Astrocyte (in vitro differentiated cells and primary cell): ENCODE measurements around the gene MTF1. TPM values are rescaled to one million over a fixed set of nuclear protein-coding genes. Genes with fewer than 3 reads are reported as not detected.
A peak's percentile ranks its signal among the peaks of the same experiment; 100 is the strongest.

Experiments used
- DNase-seq: peaks from one replicate; pipeline ENCODE4 v3.0.0-alpha.2; 2010; ENCODE audit warnings: low read depth
- FAIRE-seq: peaks from 2 replicates; lab custom pipeline; 2011; peaks lifted over from hg19 to GRCh38; lab: Jason Lieb, UNC
- H2AFZ ChIP-seq: 2 replicates; pipeline ENCODE4 v1.6.0; 2012; ENCODE audit warnings: low read depth, low read length, inconsistent platforms
- H3K27ac ChIP-seq: 2 replicates; pipeline ENCODE4 v1.5.1; 2011; ENCODE audit warnings: low read depth, low read length, inconsistent platforms
- H3K27me3 ChIP-seq: 2 replicates; pipeline ENCODE4 v1.6.0; 2011; ENCODE audit warnings: low read length, inconsistent platforms; ENCODE audit not compliant: insufficient read depth
- H3K36me3 ChIP-seq: 2 replicates; pipeline ENCODE4 v1.5.1; 2011; ENCODE audit warnings: low read length, inconsistent platforms; ENCODE audit not compliant: insufficient read depth
- H3K4me1 ChIP-seq: 2 replicates; pipeline ENCODE4 v1.5.1; 2011; ENCODE audit warnings: low read length, inconsistent platforms; ENCODE audit not compliant: insufficient read depth
- H3K4me2 ChIP-seq: 2 replicates; pipeline ENCODE4 v1.6.0; 2012; ENCODE audit warnings: low read length, inconsistent platforms
- H3K4me3 ChIP-seq: 2 replicates; pipeline ENCODE4 v1.5.1; 2011; ENCODE audit warnings: low read depth, mild to moderate bottlenecking, low read length, inconsistent platforms; ENCODE audit not compliant: insufficient read depth
- H3K79me2 ChIP-seq: 2 replicates; pipeline ENCODE4 v1.6.0; 2012; ENCODE audit warnings: mild to moderate bottlenecking, low read length, inconsistent platforms; ENCODE audit not compliant: insufficient read depth
- H3K9ac ChIP-seq: 2 replicates; pipeline ENCODE4 v1.6.0; 2012; ENCODE audit warnings: mild to moderate bottlenecking, low read length, inconsistent platforms
- H3K9me3 ChIP-seq: 2 replicates; pipeline ENCODE4 v1.5.1; 2012; ENCODE audit warnings: low read depth, mild to moderate bottlenecking, low read length, inconsistent platforms; ENCODE audit not compliant: insufficient read depth
- H4K20me1 ChIP-seq: 2 replicates; pipeline ENCODE4 v1.6.0; 2012; ENCODE audit warnings: low read length, inconsistent platforms; ENCODE audit not compliant: insufficient read depth
- H3K27ac Mint-ChIP-seq: one replicate; pipeline ENCODE4 v1.8.0; 2021; ENCODE audit warnings: mild to moderate bottlenecking, mixed read lengths; ENCODE audit not compliant: unreplicated experiment
- H3K27me3 Mint-ChIP-seq: one replicate; pipeline ENCODE4 v1.8.0; 2021; ENCODE audit warnings: low read depth, mixed read lengths; ENCODE audit not compliant: unreplicated experiment
- H3K36me3 Mint-ChIP-seq: one replicate; pipeline ENCODE4 v1.8.0; 2021; ENCODE audit warnings: low read depth, mixed read lengths; ENCODE audit not compliant: unreplicated experiment
- H3K4me1 Mint-ChIP-seq: one replicate; pipeline ENCODE4 v1.8.0; 2021; ENCODE audit warnings: low read depth, mixed read lengths; ENCODE audit not compliant: unreplicated experiment
- H3K4me3 Mint-ChIP-seq: one replicate; pipeline ENCODE4 v1.8.0; 2021; ENCODE audit warnings: mild to moderate bottlenecking, moderate library complexity, mixed read lengths; ENCODE audit not compliant: unreplicated experiment
- H3K9me3 Mint-ChIP-seq: one replicate; pipeline ENCODE4 v1.8.0; 2021; ENCODE audit warnings: mild to moderate bottlenecking, mixed read lengths; ENCODE audit not compliant: unreplicated experiment
- CTCF ChIP-seq: IDR thresholded peaks from 2 replicates; pipeline ENCODE4 v1.5.1; 2011; ENCODE audit warnings: low read depth, mild to moderate bottlenecking, inconsistent platforms, low read length, moderate library complexity; ENCODE audit not compliant: insufficient read depth
- EZH2 ChIP-seq: IDR thresholded peaks from 2 replicates; pipeline ENCODE4 v1.6.1; 2012; ENCODE audit warnings: mild to moderate bottlenecking, low read length, inconsistent platforms; ENCODE audit not compliant: insufficient read depth
- total RNA-seq: library from RNA; stranded (reverse); gene quantifications from 2 replicates; pipeline ENCODE4 v1.2.1, GENCODE V29; 2021

Gene MTF1
- total RNA-seq, 1 donor from 2014 or later = 16.7 TPM

- peaks cover 20% of the 10 kb centered on the region for H3K36me3 Mint-ChIP-seq
These were observed 27.6 kb downstream of the MTF1 start for GRCh38 chr1:37831809-37832208.

GRCh38 chr1:37831109-37831508, 28.3 kb downstream of the MTF1 start:
- Histone ChIP-seq H3K4me3 (no peak overlapping the region), H4K20me1 (no peaks in the 10 kb centered on the region), H3K27me3 (no peaks in the 10 kb centered on the region), H3K4me1 (no peaks in the 10 kb centered on the region), H3K4me2 (no peak overlapping the region), H2AFZ (no peak overlapping the region), H3K27ac (no peak overlapping the region), H3K36me3 (peaks cover 36% of the 10 kb centered on the region), H3K79me2 (no peaks in the 10 kb centered on the region), H3K9me3 (no peaks in the 10 kb centered on the region), H3K9ac (no peak overlapping the region)
- peaks cover 6% of the 10 kb centered on the region for H3K4me1 Mint-ChIP-seq
- peak overlapping the region; percentile 47 for H3K4me3 Mint-ChIP-seq
- no peak for TF ChIP-seq EZH2
- no peak for TF ChIP-seq CTCF
- H3K27ac Mint-ChIP-seq = no peak overlapping the region
- H3K9me3 Mint-ChIP-seq = no peaks in the 10 kb centered on the region
- FAIRE-seq = no peak
- H3K36me3 Mint-ChIP-seq = peaks cover 23% of the 10 kb centered on the region
- H3K27me3 Mint-ChIP-seq = no peaks in the 10 kb centered on the region
- DNase-seq = no peak

More at GRCh38 chr1:37831809-37832208, 27.6 kb downstream of the MTF1 start:
- H3K36me3 ChIP-seq = peaks cover 39% of the 10 kb centered on the region
- H3K4me3 Mint-ChIP-seq = no peak overlapping the region
- no peaks in the 10 kb centered on the region for H3K4me1 ChIP-seq
- no peak overlapping the region for H3K27ac Mint-ChIP-seq
- no peaks in the 10 kb centered on the region for H3K9me3 Mint-ChIP-seq
- peaks cover 1% of the 10 kb centered on the region for H4K20me1 ChIP-seq
- H3K4me1 Mint-ChIP-seq = peaks cover 6% of the 10 kb centered on the region
- H3K27me3 ChIP-seq = no peaks in the 10 kb centered on the region
- H3K4me2 ChIP-seq = no peak overlapping the region
- no peak for FAIRE-seq
- no peak overlapping the region for H3K4me3 ChIP-seq
- H3K9ac ChIP-seq = no peak overlapping the region
- H3K9me3 ChIP-seq = no peaks in the 10 kb centered on the region
- no peak overlapping the region for H2AFZ ChIP-seq
- H3K79me2 ChIP-seq = no peaks in the 10 kb centered on the region
- no peak for TF ChIP-seq EZH2
- no peak overlapping the region for H3K27ac ChIP-seq
- no peak for DNase-seq
- no peaks in the 10 kb centered on the region for H3K27me3 Mint-ChIP-seq

- Mint-ChIP-seq H3K9me3 (no peaks in the 10 kb centered on the region), H3K4me3 (no peak overlapping the region), H3K27me3 (no peaks in the 10 kb centered on the region), H3K36me3 (peaks cover 19% of the 10 kb centered on the region), H3K27ac (no peak overlapping the region), H3K4me1 (peaks cover 7% of the 10 kb centered on the region)
- Histone ChIP-seq H3K79me2 (no peaks in the 10 kb centered on the region), H2AFZ (no peak overlapping the region), H4K20me1 (peaks cover 4% of the 10 kb centered on the region), H3K9ac (no peak overlapping the region), H3K4me2 (no peak overlapping the region), H3K27me3 (no peaks in the 10 kb centered on the region), H3K4me1 (peaks cover 2% of the 10 kb centered on the region), H3K27ac (no peak overlapping the region), H3K36me3 (peaks cover 19% of the 10 kb centered on the region), H3K9me3 (no peaks in the 10 kb centered on the region), H3K4me3 (no peak overlapping the region)
- TF ChIP-seq EZH2 (no peak), CTCF (no peak)
- DNase-seq (no peak), FAIRE-seq (no peak)
These were observed 30.9 kb downstream of the MTF1 start for GRCh38 chr1:37828410-37829074.
